Measurements from ENCODE around the gene C10orf90.

Gene C10orf90

DNA sequence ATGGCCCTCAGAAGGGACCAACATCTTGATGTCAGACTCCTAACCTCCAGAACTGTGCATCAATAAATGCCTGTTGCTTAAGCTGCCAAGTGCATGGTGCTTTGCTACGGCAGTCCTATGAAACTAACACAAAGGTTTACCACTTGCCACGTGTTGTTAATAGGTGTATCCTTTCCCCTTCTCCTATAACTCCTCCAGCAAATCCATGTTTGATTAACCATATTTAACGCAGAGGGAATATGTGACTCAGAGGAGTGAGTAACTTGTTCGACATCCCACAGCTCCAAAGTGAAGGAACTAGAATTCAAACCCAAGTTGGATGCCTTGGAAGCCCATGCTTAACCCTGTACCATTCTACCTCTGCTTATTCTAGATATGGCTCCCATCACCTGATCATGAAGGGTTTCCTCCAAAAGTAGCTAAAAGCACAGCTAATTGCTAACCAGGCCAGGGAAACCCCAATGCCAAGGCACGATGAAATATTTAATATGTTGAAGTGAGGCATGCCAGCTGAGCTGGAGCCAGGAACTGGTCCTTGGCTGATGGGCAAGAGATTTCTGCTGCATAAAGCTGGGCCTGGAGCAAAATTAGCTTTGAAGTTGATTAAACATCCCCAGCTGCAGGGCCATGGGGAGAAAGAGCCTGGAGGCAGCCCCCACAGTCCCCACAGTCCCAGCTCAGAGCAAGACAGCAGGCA, 131.9 kb downstream of the C10orf90 start:
- no peak for DNase-seq (ENCODE audit: low read depth)

DNA sequence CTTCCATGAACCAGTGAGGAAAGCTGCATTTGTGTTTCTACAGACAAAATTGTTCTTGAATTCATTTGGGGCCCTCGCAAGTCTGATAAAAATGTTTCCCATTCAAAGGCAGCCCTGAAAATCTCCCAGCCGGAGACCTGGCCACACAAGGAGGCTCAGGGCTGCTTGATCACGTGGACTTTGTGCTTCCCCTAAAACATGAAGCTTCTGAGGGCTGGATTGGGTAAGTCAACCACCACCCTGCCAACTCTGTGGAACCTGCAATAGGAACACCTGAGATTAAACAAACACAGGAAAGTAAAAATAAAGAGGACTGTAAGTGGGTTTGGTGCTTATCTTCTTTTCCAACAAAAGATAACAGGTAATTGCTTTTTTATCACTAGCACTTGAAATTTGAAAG, 133.8 kb downstream of the C10orf90 start:
- no peak for DNase-seq (ENCODE audit: low read depth)

DNA sequence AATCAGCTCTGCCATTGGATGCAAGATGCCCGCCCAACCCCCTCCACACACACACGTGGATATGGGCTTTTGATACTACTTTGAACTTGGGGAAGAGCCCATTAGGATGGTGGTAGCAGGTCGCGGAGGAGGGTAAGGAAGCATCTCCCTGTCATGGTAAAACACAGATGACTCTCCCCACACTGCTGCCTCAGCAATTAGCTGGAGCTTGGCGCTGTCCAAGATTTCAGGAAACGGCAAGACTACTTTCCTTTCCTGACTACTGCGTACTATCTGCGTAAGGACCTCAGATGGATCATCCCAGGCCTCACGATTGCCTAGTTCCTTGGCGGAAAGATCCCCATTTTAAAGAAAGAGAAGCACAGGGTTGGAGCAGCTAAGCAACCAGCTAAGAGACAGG, 134.3 kb downstream of the C10orf90 start:
- DNase-seq (ENCODE audit: low read depth), result no peak

GRCh38 chr10:126533644-126534043, 136.8 kb downstream of the C10orf90 start:
- no peak for DNase-seq (ENCODE audit: low read depth)

- no peak for DNase-seq (ENCODE audit: low read depth)
Measured at GRCh38 chr10:126528315-126528835, 142.1 kb downstream of the C10orf90 start.

DNA sequence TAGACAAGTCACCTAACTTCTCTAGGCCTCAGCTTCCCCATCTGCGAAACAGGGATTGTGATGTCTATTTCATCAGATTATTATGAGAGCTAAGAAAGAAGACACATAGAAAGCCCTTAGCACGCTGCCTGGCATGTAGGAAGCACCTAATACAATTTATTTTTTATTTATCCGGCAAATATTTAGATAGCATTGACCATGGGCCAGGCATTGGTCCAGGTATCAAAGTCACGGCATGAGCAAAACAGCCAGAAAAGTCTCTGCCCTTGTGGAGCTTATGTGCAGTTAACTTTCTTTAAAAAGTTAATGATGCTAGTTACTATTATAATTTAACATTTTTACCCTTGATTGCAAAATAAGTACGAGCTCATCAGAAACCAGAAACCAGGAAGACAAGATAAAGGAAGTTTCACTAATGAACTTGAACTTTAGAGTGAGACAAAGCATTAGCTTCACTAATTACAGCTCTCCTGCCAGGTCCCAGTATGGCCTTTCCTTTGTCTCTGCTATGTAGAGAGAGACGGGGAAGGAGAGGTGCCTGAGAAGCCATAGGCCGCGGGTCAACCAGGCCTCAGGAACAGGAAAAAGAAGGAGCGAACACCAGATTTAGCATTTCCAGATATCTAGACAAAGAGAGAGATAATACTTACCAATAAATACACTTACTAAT, 142.7 kb downstream of the C10orf90 start:
- no peak for DNase-seq (ENCODE audit: low read depth)

DNA sequence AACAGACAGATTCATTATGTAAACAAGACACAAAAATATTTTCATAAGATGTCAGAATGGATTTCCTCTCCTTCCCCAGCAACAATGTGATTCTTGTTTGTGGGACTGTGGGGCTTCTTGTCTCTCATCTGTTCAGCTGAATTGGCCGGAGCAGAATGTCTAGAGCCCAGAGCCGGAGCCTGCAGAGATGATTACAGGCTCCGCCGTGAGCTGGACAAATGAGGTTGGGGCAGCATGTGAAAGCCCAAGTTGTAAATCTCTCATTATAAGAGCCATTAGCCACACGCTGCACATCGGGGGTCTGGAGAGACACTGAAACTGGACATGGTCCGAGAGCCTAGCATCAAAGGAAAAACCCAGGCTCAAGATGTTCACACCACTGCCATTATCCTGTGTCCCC, 145.2 kb downstream of the C10orf90 start:
- no peak for DNase-seq (ENCODE audit: low read depth)

GRCh38 chr10:126524526-126524925, 146.0 kb downstream of the C10orf90 start:
- DNase-seq (ENCODE audit: low read depth), result no peak

GRCh38 chr10:126523071-126523470, 147.4 kb downstream of the C10orf90 start:
- DNase-seq (ENCODE audit: low read depth), result no peak

- DNase-seq (ENCODE audit: low read depth), result no peak
Measured at GRCh38 chr10:126521399-126521798, 149.1 kb downstream of the C10orf90 start.

DNA sequence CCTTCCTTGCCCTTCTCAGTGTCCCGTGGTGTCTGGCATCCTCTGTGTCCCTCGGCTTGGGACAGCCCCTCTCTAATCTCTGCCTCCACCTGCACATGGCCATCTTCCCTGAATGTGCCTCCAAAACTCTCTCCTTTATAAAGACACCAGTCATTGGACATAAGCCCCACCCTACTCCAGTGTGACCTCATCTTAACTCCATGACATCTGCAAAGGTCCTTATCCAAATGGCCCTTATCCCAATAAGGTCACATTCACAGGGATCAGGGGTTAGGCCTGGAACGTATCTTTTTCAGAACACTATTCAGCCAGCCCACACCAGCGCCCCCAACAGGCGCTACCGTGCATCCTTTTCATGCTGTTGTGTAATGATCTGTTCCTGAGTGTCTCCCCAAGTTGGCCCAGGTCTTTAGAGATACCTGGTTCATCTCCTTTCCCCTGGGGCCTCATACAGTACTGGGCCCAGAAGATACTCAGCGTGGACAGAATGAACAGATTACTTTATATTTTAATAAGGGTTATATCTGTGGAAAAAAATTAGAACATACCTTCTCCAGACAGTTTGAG, 149.7 kb downstream of the C10orf90 start:
- DNase-seq (ENCODE audit: low read depth), result no peak

GRCh38 chr10:126519992-126520391, 150.5 kb downstream of the C10orf90 start:
- DNase-seq (ENCODE audit: low read depth), result no peak

GRCh38 chr10:126519185-126519584, 151.3 kb downstream of the C10orf90 start:
- DNase-seq (ENCODE audit: low read depth), result no peak

DNA sequence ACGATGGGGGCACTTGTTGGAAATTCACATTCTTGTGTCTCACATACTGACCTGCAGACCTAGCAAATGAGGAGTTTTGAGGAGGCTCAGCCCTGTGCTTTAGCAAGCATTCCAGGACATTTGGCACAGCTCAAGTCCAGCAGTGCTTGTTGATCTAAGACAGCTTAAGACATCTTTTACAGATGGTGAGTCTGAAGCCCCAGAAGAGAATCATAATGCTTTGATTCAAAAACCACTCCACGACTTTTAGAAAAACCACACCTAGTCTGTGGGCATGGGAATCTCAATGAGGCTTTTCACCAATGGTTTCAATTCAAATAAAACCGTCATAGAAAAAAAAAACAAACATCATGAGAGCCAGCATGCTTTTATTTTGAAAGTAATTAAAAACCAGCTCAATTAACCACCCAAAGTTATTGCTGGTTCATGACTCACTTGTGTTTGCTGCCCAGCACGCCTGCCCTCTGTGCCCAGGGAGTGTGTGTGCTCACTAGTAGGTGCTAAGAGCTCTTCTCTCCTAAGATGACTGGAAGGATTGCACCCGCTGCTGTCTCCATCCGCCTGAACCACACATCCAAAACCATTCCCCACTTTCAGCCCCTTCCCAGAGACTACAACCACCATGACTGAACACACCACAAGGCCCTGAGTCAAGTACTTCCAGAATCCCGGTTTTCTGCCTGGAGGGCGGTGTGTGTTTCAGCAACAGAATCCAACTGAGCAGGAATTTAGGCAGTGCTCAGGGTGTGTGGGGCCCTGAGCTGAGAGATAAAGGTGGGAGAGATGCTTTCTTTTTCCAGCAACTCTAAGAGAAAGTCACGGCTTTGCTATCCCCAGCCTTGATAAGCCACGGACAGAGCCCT, 152.0 kb downstream of the C10orf90 start:
- DNase-seq (ENCODE audit: low read depth), result no peak

DNA sequence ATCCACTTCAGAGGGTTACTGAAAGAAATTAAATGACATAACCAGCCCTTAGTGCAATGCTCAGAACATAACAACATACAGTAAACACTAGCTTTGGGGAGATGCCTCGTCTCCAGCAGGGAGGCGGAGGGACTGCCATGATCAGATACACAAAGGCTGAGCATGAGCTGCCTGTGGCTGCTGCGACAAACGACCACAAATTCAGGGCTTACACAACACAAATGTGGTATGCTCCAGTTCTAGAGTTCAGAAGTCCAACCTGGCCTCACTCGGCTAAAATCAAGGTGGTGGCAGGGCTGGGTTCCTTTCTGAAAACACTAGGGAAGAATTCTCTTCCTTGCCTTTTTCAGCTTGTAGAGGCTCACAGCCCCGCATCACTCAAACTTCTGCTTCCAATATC, 154.0 kb downstream of the C10orf90 start:
- no peak for DNase-seq (ENCODE audit: low read depth)

DNA sequence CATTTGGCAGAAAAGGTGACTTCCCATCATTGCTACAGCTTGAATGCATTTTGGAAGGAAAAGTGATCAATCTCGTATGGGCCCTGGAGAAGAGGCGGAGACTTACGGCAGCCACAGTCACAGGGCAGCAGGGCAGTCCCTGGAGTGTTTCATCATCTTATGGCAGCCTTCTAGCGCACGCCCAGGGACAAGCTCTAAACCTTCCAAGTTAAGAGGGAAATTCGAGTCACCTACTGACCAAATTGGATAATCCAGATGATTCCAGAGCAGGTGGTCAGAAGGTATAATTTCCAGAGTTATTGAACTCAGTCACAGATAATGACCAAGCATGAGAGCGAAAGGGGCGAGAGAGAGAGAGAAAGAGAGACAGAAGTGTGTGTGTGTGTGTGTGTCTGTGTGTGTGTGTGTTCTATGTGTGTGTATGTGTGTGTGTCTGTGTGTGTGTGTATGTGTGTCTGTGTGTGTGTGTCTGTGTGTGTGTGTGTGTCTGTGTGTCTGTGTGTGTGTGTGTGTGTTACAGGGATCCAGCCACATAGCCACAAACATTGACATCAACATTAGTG, 158.5 kb downstream of the C10orf90 start:
- DNase-seq (ENCODE audit: low read depth), result no peak

- DNase-seq (ENCODE audit: low read depth), result no peak
Measured at GRCh38 chr10:126509182-126509581, 161.3 kb downstream of the C10orf90 start.

GRCh38 chr10:126508535-126509040, 161.9 kb downstream of the C10orf90 start:
- no peak for DNase-seq (ENCODE audit: low read depth)

DNA sequence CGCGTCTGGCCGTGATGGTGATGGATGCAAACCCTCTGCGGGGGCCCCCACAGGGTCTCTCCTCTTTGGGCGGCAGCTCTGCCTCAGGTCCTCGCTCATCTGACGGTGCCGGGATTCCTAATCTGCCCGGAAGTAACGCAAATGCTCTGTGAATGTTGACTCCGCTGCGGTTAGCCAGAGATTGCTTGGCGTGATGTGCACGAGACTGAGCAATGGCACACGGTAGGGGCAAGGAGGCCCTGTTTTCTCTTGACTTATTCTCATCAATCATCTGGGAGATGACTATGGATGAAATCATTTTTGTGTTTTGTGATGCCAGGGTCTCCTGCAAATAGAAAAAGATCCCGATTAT, 165.8 kb downstream of the C10orf90 start:
- no peak for DNase-seq (ENCODE audit: low read depth)

DNA sequence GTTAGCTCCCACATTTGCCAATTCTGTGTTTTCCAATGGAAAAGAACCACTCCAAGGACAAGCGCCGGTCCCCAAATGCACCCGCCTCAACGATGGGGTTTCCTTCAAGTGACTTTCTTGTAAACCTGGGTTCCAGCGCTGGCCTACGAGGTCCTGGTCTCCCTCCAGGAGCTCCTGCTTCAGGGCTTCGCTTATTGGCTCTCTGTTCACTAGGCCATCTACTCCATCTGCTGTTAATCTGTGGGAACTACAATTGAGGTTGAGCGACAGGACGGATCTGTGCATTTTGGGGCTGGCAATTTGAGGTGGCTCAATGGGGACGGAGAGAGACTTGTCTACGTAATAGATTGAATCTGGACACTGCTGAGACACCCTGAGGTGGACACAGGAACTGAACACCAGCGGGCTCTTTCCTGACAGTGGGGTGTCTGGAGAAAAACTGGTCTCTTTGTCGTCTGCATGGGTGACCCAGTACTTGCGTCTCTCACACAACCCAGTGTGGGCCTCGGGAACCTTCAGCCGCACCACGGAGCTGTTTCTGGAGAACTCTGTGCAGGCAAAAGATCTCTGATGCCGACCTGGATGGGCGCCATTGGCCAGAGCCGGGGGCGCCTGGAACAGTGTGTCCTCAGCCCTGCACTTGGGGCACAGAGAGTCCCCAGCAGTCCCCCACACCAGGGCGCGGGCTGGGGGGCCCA, 166.3 kb downstream of the C10orf90 start:
- no peak for DNase-seq (ENCODE audit: low read depth)

- no peak for DNase-seq (ENCODE audit: low read depth)
Measured at GRCh38 chr10:126503392-126504062, 167.0 kb downstream of the C10orf90 start.

All from stimulated activated CD4-positive, alpha-beta T cell treated with anti-CD3 and anti-CD28 coated beads, Interleukin-2, amount 100 ng/mL, for 4 hours (primary cell).